WTC11 (cell line): ENCODE data around the gene FAM181A. TPM values are rescaled to one million over a fixed set of nuclear protein-coding genes. Genes with fewer than 3 reads are reported as not detected.

Experiments used
- ATAC-seq: fragments of 200-7000 bp; cut with Tn5 transposase; 2 replicates; pipeline ENCODE4 v1.10.0; 2021; ENCODE audit warnings: mild to moderate bottlenecking, moderate library complexity
- CTCF ChIA-PET: fragments of 300-600 bp; sonication (Branson Sonifier 250); formaldehyde crosslinking; loops from one replicate; lab custom pipeline; 2021; ENCODE audit warnings: antibody characterized with exemption; lab: Charles Lee
- POLR2A ChIA-PET: fragments of 350-600 bp; sonication (Branson Sonifier 250); formaldehyde crosslinking; loops from one replicate; lab custom pipeline; 2021; ENCODE audit warnings: antibody characterized with exemption; lab: Charles Lee
- DNase-seq: peaks from one replicate; pipeline ENCODE4 v3.0.0; 2021; ENCODE audit warnings: low spot score
- H3K27ac Mint-ChIP-seq: 2 replicates; pipeline ENCODE4 v1.8.0; 2021; ENCODE audit warnings: mixed read lengths
- H3K27me3 Mint-ChIP-seq: 2 replicates; pipeline ENCODE4 v1.8.0; 2021; ENCODE audit warnings: low read depth, mild to moderate bottlenecking, moderate library complexity, mixed read lengths
- H3K36me3 Mint-ChIP-seq: 2 replicates; pipeline ENCODE4 v1.8.0; 2021; ENCODE audit warnings: mixed read lengths
- H3K4me1 Mint-ChIP-seq: 2 replicates; pipeline ENCODE4 v1.8.0; 2022; ENCODE audit warnings: mixed read lengths
- H3K4me3 Mint-ChIP-seq: 2 replicates; pipeline ENCODE4 v1.8.0; 2021; ENCODE audit warnings: mild to moderate bottlenecking, moderate library complexity, mixed read lengths
- H3K9me3 Mint-ChIP-seq: 2 replicates; pipeline ENCODE4 v1.8.0; 2021; ENCODE audit warnings: mixed read lengths
- ARID4B ChIP-seq: sonication (generic); formaldehyde crosslinking; IDR thresholded peaks from 2 replicates; pipeline ENCODE4 v1.8.0; 2023; ENCODE audit warnings: missing genetic modification reagents, mild to moderate bottlenecking, borderline replicate concordance
- ATF6 ChIP-seq: sonication (generic); formaldehyde crosslinking; IDR thresholded peaks from 2 replicates; pipeline ENCODE4 v1.8.1; 2023; ENCODE audit warnings: mild to moderate bottlenecking, missing genetic modification reagents
- E2F1 ChIP-seq: sonication (generic); formaldehyde crosslinking; IDR thresholded peaks from 2 replicates; pipeline ENCODE4 v1.8.0; 2022; ENCODE audit warnings: mild to moderate bottlenecking, missing genetic modification reagents
- ESRRA ChIP-seq: sonication (generic); formaldehyde crosslinking; IDR thresholded peaks from 2 replicates; pipeline ENCODE4 v1.8.1; 2022; ENCODE audit warnings: mild to moderate bottlenecking, missing genetic modification reagents, borderline replicate concordance
- HMGA2 ChIP-seq: fragments of 250-450 bp; sonication (Bioruptor Pico); IDR thresholded peaks from 2 replicates; pipeline ENCODE4 v1.4.0; 2021; ENCODE audit warnings: mild to moderate bottlenecking, moderate library complexity
- MAX ChIP-seq: sonication (generic); formaldehyde crosslinking; IDR thresholded peaks from 2 replicates; pipeline ENCODE4 v1.8.0; 2022; ENCODE audit warnings: mild to moderate bottlenecking, missing genetic modification reagents
- PREB ChIP-seq: sonication (generic); formaldehyde crosslinking; IDR thresholded peaks from 2 replicates; pipeline ENCODE4 v1.8.1; 2022; ENCODE audit warnings: mild to moderate bottlenecking, missing genetic modification reagents, moderate library complexity, borderline replicate concordance
- RORB ChIP-seq: fragments of 250-450 bp; sonication (Bioruptor Pico); IDR thresholded peaks from 2 replicates; pipeline ENCODE4 v1.9.0; 2021; ENCODE audit warnings: mild to moderate bottlenecking
- SOX15 ChIP-seq: fragments of 250-450 bp; sonication (Bioruptor Pico); IDR thresholded peaks from 2 replicates; pipeline ENCODE4 v1.9.0; 2021; ENCODE audit warnings: mild to moderate bottlenecking
- SP1 ChIP-seq: sonication (generic); formaldehyde crosslinking; conservative IDR thresholded peaks from 2 replicates; pipeline ENCODE4 v1.8.1; 2022; ENCODE audit warnings: missing genetic modification reagents
- TEAD1 ChIP-seq: sonication (generic); formaldehyde crosslinking; IDR thresholded peaks from 2 replicates; pipeline ENCODE4 v1.8.0; 2022; ENCODE audit warnings: mild to moderate bottlenecking, missing genetic modification reagents
- ZBTB43 ChIP-seq: sonication (generic); formaldehyde crosslinking; IDR thresholded peaks from 2 replicates; pipeline ENCODE4 v1.8.1; 2023; ENCODE audit warnings: mild to moderate bottlenecking, missing genetic modification reagents
- ZNF121 ChIP-seq: sonication (generic); formaldehyde crosslinking; IDR thresholded peaks from 2 replicates; pipeline ENCODE4 v1.8.0; 2023; ENCODE audit warnings: missing genetic modification reagents
- ZNF317 ChIP-seq: sonication (generic); formaldehyde crosslinking; IDR thresholded peaks from 2 replicates; pipeline ENCODE4 v1.8.1; 2023; ENCODE audit warnings: low read depth, mild to moderate bottlenecking, moderate library complexity, missing genetic modification reagents, borderline replicate concordance
- ZNF396 ChIP-seq: fragments of 250-450 bp; sonication (Bioruptor Pico); IDR thresholded peaks from 2 replicates; pipeline ENCODE4 v1.8.0; 2021; ENCODE audit warnings: mild to moderate bottlenecking, moderate library complexity, borderline replicate concordance
- ZNF423 ChIP-seq: fragments of 250-450 bp; sonication (Bioruptor Pico); IDR thresholded peaks from 2 replicates; pipeline ENCODE4 v2.1.2; 2022; ENCODE audit warnings: mild to moderate bottlenecking, moderate library complexity
- total RNA-seq: library from RNA; stranded (reverse); gene quantifications from 3 replicates; pipeline ENCODE4 v1.2.3, GENCODE V29; 2021

Gene FAM181A
- total RNA-seq, 1 experiment from 2014 or later = not detected

- CTCF ChIA-PET = interaction anchor here (0.5 to 5.3 kb wide), 68 partner anchors 9 to 951 kb away, joined by 3 to 119 read pairs (median 4); partner anchors contain the start of genes GON7, PRIMA1 and UBR7
- no peak overlapping the region for H3K27ac Mint-ChIP-seq
- ATAC-seq (peak; percentile 76), DNase-seq (peak; percentile 69)
- no peaks in the 10 kb centered on the region for H3K36me3 Mint-ChIP-seq
- H3K27me3 Mint-ChIP-seq = no peaks in the 10 kb centered on the region; the same call in none of the 2 replicates
- no peaks in the 10 kb centered on the region for H3K9me3 Mint-ChIP-seq
- no peak overlapping the region for H3K4me3 Mint-ChIP-seq
- POLR2A ChIA-PET = interaction anchor here (0.6 kb wide), 1 partner anchor 247 kb away, joined by 3 read pairs; no protein-coding TSS in a partner anchor
- H3K4me1 Mint-ChIP-seq = peaks cover 20% of the 10 kb centered on the region
- TF ChIP-seq ZNF396 (CRISPR knock-in tag) (no peak), ATF6 (CRISPR knock-in tag) (no peak), TEAD1 (CRISPR knock-in tag) (no peak), MAX (CRISPR knock-in tag) (no peak), E2F1 (CRISPR knock-in tag) (no peak), PREB (CRISPR knock-in tag) (no peak), ZNF121 (no peak), ARID4B (CRISPR knock-in tag) (no peak), ESRRA (CRISPR knock-in tag) (no peak), SP1 (CRISPR knock-in tag) (no peak), HMGA2 (CRISPR knock-in tag) (no peak), ZNF423 (no peak)
Measured at GRCh38 chr14:93903342-93904184, 23.6 kb upstream of the FAM181A start.

GRCh38 chr14:93905623-93906022 lies 21.5 kb upstream of the FAM181A start:
- POLR2A ChIA-PET = no interaction called here
- ATAC-seq = no peak
- no peak for TF ChIP-seq SOX15 (CRISPR knock-in tag)
- no peak for TF ChIP-seq RORB (CRISPR knock-in tag)
- no peak for TF ChIP-seq ZNF317 (CRISPR knock-in tag)
- TF ChIP-seq ARID4B (CRISPR knock-in tag) = no peak
- no peak for TF ChIP-seq ZBTB43 (CRISPR knock-in tag)

More at GRCh38 chr14:93905623-93906022, 21.5 kb upstream of the FAM181A start:
- Mint-ChIP-seq H3K4me1 (peaks cover 20% of the 10 kb centered on the region), H3K27me3 (no peaks in the 10 kb centered on the region; the same call in 1 of the 2 replicates), H3K36me3 (no peaks in the 10 kb centered on the region), H3K9me3 (no peaks in the 10 kb centered on the region), H3K4me3 (no peak overlapping the region), H3K27ac (no peak overlapping the region)
- CTCF ChIA-PET = interaction anchor here (1.1 to 5.3 kb wide), 6 partner anchors 11 to 257 kb away, joined by 3 to 119 read pairs (median 35); no protein-coding TSS in a partner anchor
- no peak for DNase-seq
